Vagina (tissue), 2 donors: ENCODE measurements around the gene NELL1.

Source experiments
- CTCF ChIP-seq, 3 experiments: fragments of 450-650 bp in 2 of 3; fragments of 200-600 bp in 1 of 3; sonication (generic) in 1 of 3; IDR thresholded peaks; one replicate each; pipeline ENCODE4 v1.5.1; 2017 to 2019; ENCODE audit warnings: antibody characterized with exemption in 3 of 3, mild to moderate bottlenecking in 2 of 3, moderate library complexity in 2 of 3
- POLR2A ChIP-seq, 2 donors: fragments of 450-650 bp; IDR thresholded peaks; one replicate each; pipeline ENCODE4 v1.6.1; 2017; ENCODE audit warnings: antibody characterized with exemption in 2 of 2, mild to moderate bottlenecking in 2 of 2, moderate library complexity in 2 of 2
- POLR2AphosphoS5 ChIP-seq, 2 donors: sonication (generic); formaldehyde crosslinking; IDR thresholded peaks; one replicate each; pipeline ENCODE4 v1.9.0; 2017; ENCODE audit warnings: antibody characterized with exemption in 2 of 2, mild to moderate bottlenecking in 2 of 2, low read depth in 1 of 2; ENCODE audit not compliant: insufficient read depth in 1 of 2

- TF ChIP-seq CTCF (IDR thresholded peaks at IDR 0.05) (no peak), POLR2A (IDR thresholded peaks at IDR 0.05) (no peak), POLR2AphosphoS5 (IDR thresholded peaks at IDR 0.05; ENCODE audit: insufficient read depth in 1 of 2, low read depth in 1 of 2) (no peak)
Observed at GRCh38 chr11:21132146-21132720, 462.8 kb downstream of the NELL1 start.
